ENCODE results near the gene GRIK5.
A peak's percentile ranks its signal among the peaks of the same experiment; 100 is the strongest.

DNA sequence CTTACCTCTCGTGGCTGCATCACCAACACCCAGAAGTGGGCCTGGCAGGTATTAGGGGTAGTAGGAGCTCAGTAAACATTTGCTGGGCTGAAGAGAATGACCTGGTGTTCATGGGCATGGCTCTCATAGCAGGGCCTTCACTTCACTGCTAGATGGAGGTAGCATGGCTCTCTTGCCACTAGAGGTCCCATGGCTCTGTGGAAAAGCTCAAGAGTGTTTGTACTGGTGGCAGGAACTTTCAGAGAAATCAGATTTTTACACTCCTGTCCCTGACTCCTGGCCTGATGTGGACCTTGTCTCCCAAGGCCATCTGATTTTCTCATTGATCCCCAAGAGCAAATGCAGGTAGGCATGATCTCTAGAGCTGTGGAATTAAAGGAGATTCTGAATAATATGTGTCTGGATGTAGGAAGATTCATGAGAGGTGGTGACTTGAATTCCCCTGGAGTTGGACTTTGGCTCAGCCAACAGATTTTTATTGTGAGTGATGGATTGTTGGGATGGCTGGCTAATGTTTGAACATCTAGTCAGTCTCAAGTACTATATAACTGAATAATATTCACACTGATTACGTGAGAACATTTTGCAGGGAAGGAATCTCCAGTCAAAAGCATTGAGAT lies 11.7 kb upstream of the GRIK5 start:
- TF ChIP-seq POLR2A (IDR thresholded peaks at IDR 0.05; ENCODE audit: extremely low read depth, insufficient read length): no peak
- TF ChIP-seq, protein P1, sequence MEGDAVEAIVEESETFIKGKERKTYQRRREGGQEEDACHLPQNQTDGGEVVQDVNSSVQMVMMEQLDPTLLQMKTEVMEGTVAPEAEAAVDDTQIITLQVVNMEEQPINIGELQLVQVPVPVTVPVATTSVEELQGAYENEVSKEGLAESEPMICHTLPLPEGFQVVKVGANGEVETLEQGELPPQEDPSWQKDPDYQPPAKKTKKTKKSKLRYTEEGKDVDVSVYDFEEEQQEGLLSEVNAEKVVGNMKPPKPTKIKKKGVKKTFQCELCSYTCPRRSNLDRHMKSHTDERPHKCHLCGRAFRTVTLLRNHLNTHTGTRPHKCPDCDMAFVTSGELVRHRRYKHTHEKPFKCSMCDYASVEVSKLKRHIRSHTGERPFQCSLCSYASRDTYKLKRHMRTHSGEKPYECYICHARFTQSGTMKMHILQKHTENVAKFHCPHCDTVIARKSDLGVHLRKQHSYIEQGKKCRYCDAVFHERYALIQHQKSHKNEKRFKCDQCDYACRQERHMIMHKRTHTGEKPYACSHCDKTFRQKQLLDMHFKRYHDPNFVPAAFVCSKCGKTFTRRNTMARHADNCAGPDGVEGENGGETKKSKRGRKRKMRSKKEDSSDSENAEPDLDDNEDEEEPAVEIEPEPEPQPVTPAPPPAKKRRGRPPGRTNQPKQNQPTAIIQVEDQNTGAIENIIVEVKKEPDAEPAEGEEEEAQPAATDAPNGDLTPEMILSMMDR (IDR thresholded peaks at IDR 0.05; ENCODE audit: low read depth, low read length): peak; percentile 43

All from NB4 (cell line).